HepG2 (cell line): ENCODE measurements around the gene FUT6. TPM values are rescaled to one million over a fixed set of nuclear protein-coding genes. Genes with fewer than 3 reads are reported as not detected.

Experiments
- AHR ChIP-seq: IDR thresholded peaks from 2 replicates; pipeline ENCODE4 v1.6.1; 2018; ENCODE audit warnings: missing genetic modification reagents, missing compliant biosample characterization
- GTF3A ChIP-seq: sonication (generic); formaldehyde crosslinking; conservative IDR thresholded peaks from 2 replicates; pipeline ENCODE4 v1.4.0; 2020; ENCODE audit warnings: mild to moderate bottlenecking, missing genetic modification reagents
- HINFP ChIP-seq: sonication (generic); formaldehyde crosslinking; IDR thresholded peaks from 2 replicates; pipeline ENCODE4 v1.4.0; 2020; ENCODE audit warnings: low read depth, mild to moderate bottlenecking, missing genetic modification reagents
- ISL2 ChIP-seq: sonication (generic); formaldehyde crosslinking; IDR thresholded peaks from 2 replicates; pipeline ENCODE4 v1.5.0; 2020; ENCODE audit warnings: missing genetic modification reagents
- MATR3 ChIP-seq: sonication (generic); formaldehyde crosslinking; IDR thresholded peaks from 2 replicates; pipeline ENCODE4 v1.4.0; 2020; ENCODE audit warnings: missing genetic modification reagents
- YEATS4 ChIP-seq: sonication (generic); formaldehyde crosslinking; IDR thresholded peaks from 2 replicates; pipeline ENCODE4 v1.4.0; 2020; ENCODE audit warnings: missing genetic modification reagents, borderline replicate concordance
- ZNF17 ChIP-seq: sonication (generic); formaldehyde crosslinking; IDR thresholded peaks from 2 replicates; pipeline ENCODE4 v1.5.0; 2020; ENCODE audit warnings: mild to moderate bottlenecking, missing genetic modification reagents
- ZNF552 ChIP-seq: sonication (generic); formaldehyde crosslinking; IDR thresholded peaks from 2 replicates; pipeline ENCODE4 v1.9.0; 2022; ENCODE audit warnings: missing genetic modification reagents, mild to moderate bottlenecking, borderline replicate concordance
- ZNF772 ChIP-seq: sonication (generic); formaldehyde crosslinking; IDR thresholded peaks from 2 replicates; pipeline ENCODE4 v1.5.0; 2020; ENCODE audit warnings: mild to moderate bottlenecking, missing genetic modification reagents
- polyA plus RNA-seq, 8 experiments: library from polyadenylated mRNA; depleted of rRNA in 3 of 8; stranded (reverse) in 7 of 8; unstranded in 1 of 8; fragments of >200 nt; fragmentation: Illumina TruSeq in 4 of 8; extraction: Trizol in 4 of 8; gene quantifications; 2 replicates each; pipeline versions ENCODE4 v1.2.1 to v1.2.3, GENCODE V29; 2011 to 2016; ENCODE audit warnings: low read depth in 4 of 8, missing spikeins in 1 of 8, mixed read lengths in 1 of 8; ENCODE audit not compliant: insufficient read depth in 1 of 8
- total RNA-seq, 5 experiments: library from RNA; depleted of rRNA; stranded (reverse); fragments of >200 nt; fragmentation: Illumina TruSeq; extraction: Trizol; gene quantifications; 2 replicates each; pipeline ENCODE4 v1.2.3, GENCODE V29; 2016; ENCODE audit warnings: low read depth in 1 of 5
- TF ChIP-seq, protein P1 (sequence below): IDR thresholded peaks from 2 replicates; pipeline ENCODE4 v1.6.1; 2016; ENCODE audit warnings: low read depth, missing genetic modification reagents, missing compliant biosample characterization
- TF ChIP-seq, protein P2 (sequence below): sonication (generic); formaldehyde crosslinking; IDR thresholded peaks from 2 replicates; pipeline ENCODE4 v1.4.0; 2020; ENCODE audit warnings: low read depth, mild to moderate bottlenecking, missing genetic modification reagents
- TF ChIP-seq, protein P3 (sequence below): sonication (generic); formaldehyde crosslinking; IDR thresholded peaks from 2 replicates; pipeline ENCODE4 v1.4.0; 2020; ENCODE audit warnings: missing genetic modification reagents

FUT6 gene
- total and polyA plus RNA-seq, 2 of the 13 experiments (the other 11 are each of a cell fraction or from before 2014, with no cell fraction given) = 8.2 to 27.7 TPM

DNA sequence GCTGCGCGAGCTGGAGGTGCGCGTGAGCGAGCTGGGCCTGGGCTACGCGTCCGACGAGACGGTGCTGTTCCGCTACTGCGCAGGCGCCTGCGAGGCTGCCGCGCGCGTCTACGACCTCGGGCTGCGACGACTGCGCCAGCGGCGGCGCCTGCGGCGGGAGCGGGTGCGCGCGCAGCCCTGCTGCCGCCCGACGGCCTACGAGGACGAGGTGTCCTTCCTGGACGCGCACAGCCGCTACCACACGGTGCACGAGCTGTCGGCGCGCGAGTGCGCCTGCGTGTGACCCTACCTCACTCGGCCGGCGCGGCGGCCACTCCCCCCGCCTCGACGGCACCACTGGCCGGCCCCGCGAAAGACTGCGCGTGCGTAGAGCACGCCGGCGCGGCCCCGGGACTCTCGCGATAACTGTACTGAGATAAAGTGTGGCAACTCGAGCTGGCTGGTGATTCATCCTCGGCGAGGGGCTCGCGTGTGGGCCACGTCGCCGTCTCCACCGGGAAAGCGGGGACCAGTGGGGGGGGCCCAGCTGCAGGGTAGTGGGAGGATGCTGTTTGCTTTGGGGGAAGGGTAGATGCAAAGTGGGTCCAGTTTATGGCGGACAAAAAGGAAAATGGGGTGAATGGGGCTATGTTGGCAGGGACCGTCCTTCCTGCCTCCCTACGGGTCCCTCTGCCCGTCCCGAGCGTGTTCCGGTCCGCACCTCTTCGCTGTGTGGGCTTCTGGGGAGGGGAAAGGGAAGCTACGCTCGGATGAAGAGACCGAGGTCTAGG lies 11.4 kb downstream of the FUT6 start (continued):
- TF ChIP-seq, protein P1, sequence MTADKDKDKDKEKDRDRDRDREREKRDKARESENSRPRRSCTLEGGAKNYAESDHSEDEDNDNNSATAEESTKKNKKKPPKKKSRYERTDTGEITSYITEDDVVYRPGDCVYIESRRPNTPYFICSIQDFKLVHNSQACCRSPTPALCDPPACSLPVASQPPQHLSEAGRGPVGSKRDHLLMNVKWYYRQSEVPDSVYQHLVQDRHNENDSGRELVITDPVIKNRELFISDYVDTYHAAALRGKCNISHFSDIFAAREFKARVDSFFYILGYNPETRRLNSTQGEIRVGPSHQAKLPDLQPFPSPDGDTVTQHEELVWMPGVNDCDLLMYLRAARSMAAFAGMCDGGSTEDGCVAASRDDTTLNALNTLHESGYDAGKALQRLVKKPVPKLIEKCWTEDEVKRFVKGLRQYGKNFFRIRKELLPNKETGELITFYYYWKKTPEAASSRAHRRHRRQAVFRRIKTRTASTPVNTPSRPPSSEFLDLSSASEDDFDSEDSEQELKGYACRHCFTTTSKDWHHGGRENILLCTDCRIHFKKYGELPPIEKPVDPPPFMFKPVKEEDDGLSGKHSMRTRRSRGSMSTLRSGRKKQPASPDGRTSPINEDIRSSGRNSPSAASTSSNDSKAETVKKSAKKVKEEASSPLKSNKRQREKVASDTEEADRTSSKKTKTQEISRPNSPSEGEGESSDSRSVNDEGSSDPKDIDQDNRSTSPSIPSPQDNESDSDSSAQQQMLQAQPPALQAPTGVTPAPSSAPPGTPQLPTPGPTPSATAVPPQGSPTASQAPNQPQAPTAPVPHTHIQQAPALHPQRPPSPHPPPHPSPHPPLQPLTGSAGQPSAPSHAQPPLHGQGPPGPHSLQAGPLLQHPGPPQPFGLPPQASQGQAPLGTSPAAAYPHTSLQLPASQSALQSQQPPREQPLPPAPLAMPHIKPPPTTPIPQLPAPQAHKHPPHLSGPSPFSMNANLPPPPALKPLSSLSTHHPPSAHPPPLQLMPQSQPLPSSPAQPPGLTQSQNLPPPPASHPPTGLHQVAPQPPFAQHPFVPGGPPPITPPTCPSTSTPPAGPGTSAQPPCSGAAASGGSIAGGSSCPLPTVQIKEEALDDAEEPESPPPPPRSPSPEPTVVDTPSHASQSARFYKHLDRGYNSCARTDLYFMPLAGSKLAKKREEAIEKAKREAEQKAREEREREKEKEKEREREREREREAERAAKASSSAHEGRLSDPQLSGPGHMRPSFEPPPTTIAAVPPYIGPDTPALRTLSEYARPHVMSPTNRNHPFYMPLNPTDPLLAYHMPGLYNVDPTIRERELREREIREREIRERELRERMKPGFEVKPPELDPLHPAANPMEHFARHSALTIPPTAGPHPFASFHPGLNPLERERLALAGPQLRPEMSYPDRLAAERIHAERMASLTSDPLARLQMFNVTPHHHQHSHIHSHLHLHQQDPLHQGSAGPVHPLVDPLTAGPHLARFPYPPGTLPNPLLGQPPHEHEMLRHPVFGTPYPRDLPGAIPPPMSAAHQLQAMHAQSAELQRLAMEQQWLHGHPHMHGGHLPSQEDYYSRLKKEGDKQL = peak; percentile 36; the same call in 1 of the 2 replicates
- TF ChIP-seq ZNF17 (CRISPR knock-in tag) (no peak), AHR (CRISPR knock-in tag) (peak; percentile 90), ZNF552 (CRISPR knock-in tag) (no peak; the same call in 1 of the 2 replicates), HINFP (peak; percentile 87), ISL2 (CRISPR knock-in tag) (no peak), YEATS4 (CRISPR knock-in tag) (peak; percentile 45; the same call in 1 of the 2 replicates), MATR3 (CRISPR knock-in tag) (no peak), GTF3A (no peak), ZNF772 (CRISPR knock-in tag) (peak; percentile 95)
- TF ChIP-seq, protein P2, sequence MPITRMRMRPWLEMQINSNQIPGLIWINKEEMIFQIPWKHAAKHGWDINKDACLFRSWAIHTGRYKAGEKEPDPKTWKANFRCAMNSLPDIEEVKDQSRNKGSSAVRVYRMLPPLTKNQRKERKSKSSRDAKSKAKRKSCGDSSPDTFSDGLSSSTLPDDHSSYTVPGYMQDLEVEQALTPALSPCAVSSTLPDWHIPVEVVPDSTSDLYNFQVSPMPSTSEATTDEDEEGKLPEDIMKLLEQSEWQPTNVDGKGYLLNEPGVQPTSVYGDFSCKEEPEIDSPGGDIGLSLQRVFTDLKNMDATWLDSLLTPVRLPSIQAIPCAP (CRISPR knock-in tag) = 0 out of 2 replicates have a peak, but pooled peaks have one; percentile 15
- TF ChIP-seq, protein P3, sequence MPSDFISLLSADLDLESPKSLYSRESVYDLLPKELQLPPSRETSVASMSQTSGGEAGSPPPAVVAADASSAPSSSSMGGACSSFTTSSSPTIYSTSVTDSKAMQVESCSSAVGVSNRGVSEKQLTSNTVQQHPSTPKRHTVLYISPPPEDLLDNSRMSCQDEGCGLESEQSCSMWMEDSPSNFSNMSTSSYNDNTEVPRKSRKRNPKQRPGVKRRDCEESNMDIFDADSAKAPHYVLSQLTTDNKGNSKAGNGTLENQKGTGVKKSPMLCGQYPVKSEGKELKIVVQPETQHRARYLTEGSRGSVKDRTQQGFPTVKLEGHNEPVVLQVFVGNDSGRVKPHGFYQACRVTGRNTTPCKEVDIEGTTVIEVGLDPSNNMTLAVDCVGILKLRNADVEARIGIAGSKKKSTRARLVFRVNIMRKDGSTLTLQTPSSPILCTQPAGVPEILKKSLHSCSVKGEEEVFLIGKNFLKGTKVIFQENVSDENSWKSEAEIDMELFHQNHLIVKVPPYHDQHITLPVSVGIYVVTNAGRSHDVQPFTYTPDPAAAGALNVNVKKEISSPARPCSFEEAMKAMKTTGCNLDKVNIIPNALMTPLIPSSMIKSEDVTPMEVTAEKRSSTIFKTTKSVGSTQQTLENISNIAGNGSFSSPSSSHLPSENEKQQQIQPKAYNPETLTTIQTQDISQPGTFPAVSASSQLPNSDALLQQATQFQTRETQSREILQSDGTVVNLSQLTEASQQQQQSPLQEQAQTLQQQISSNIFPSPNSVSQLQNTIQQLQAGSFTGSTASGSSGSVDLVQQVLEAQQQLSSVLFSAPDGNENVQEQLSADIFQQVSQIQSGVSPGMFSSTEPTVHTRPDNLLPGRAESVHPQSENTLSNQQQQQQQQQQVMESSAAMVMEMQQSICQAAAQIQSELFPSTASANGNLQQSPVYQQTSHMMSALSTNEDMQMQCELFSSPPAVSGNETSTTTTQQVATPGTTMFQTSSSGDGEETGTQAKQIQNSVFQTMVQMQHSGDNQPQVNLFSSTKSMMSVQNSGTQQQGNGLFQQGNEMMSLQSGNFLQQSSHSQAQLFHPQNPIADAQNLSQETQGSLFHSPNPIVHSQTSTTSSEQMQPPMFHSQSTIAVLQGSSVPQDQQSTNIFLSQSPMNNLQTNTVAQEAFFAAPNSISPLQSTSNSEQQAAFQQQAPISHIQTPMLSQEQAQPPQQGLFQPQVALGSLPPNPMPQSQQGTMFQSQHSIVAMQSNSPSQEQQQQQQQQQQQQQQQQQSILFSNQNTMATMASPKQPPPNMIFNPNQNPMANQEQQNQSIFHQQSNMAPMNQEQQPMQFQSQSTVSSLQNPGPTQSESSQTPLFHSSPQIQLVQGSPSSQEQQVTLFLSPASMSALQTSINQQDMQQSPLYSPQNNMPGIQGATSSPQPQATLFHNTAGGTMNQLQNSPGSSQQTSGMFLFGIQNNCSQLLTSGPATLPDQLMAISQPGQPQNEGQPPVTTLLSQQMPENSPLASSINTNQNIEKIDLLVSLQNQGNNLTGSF (CRISPR knock-in tag) = no peak
